K562 (cell line): Measurements from ENCODE around the gene DARS2. TPM values are rescaled to one million over a fixed set of nuclear protein-coding genes. Genes with fewer than 3 reads are reported as not detected.

Experiments used
- ZC3H4 ChIP-seq: sonication (generic); formaldehyde crosslinking; IDR thresholded peaks from 2 replicates; pipeline ENCODE4 v1.9.0; 2021; ENCODE audit warnings: missing genetic modification reagents, borderline replicate concordance
- ZNF318 ChIP-seq, 2 experiments: fragments of 450-650 bp; IDR thresholded peaks; 2 replicates each; pipeline ENCODE4 v1.6.1; 2016; ENCODE audit warnings: mild to moderate bottlenecking in 2 of 2, borderline replicate concordance in 1 of 2, low read depth in 1 of 2, moderate library complexity in 1 of 2
- ZNF407 ChIP-seq: fragments of 450-650 bp; IDR thresholded peaks from 2 replicates; pipeline ENCODE4 v1.6.1; 2016; ENCODE audit warnings: low read depth
- ZNF609 ChIP-seq: sonication (generic); formaldehyde crosslinking; IDR thresholded peaks from 2 replicates; pipeline ENCODE4 v1.8.1; 2023; ENCODE audit warnings: missing genetic modification reagents, mild to moderate bottlenecking, borderline replicate concordance
- polyA plus RNA-seq, 8 experiments: library from polyadenylated mRNA; depleted of rRNA in 4 of 8; stranded (reverse) in 5 of 8; unstranded in 3 of 8; fragments of >200 nt; fragmentation: Nextera tagmentation in 2 of 8; fragmentation: Illumina TruSeq in 1 of 8; extraction: Ambion mirVana in 2 of 8; extraction: Trizol in 1 of 8; gene quantifications; 2 replicates each; pipeline versions ENCODE4 v1.2.1 to v1.2.3, GENCODE V29; 2011 to 2014; ENCODE audit warnings: inconsistent platforms in 1 of 8, missing spikeins in 1 of 8
- total RNA-seq, 7 experiments: library from RNA; depleted of rRNA in 6 of 7; stranded (reverse); fragments of >200 nt in 6 of 7; fragmentation: Illumina TruSeq in 2 of 7; extraction: Trizol in 2 of 7; gene quantifications; 2 replicates each; pipeline versions ENCODE4 v1.2.1 to v1.2.3, GENCODE V29; 2011 to 2021; ENCODE audit warnings: low replicate concordance in 1 of 7

The DARS2 gene
- total and polyA plus RNA-seq, 9 of the 15 experiments (the other 6 are each of a cell fraction or from before 2014, with no cell fraction given): 36.4 to 96.7 (median 68.6) TPM

- TF ChIP-seq ZNF318 (IDR thresholded peaks at IDR 0.05; ENCODE audit: borderline replicate concordance in 1 of 2, low read depth in 1 of 2) (no peak), ZNF407 (no peak), ZNF609 (CRISPR knock-in tag) (no peak), ZC3H4 (CRISPR knock-in tag) (no peak; the same call in none of the 2 replicates)
Measured at GRCh38 chr1:173867141-173867752, 42.8 kb downstream of the DARS2 start (continued).
